AG04449 (cell line): Measurements from ENCODE around the gene TMEM82.

Source experiments
- CTCF ChIA-PET: fragments of 350-600 bp; formaldehyde crosslinking; extraction: SDS; loops from one replicate; lab custom pipeline; 2021; ENCODE audit warnings: antibody characterized with exemption; lab: Yijun Ruan, JAX
- POLR2A ChIA-PET: fragments of 400-600, 350-600 bp; formaldehyde crosslinking; extraction: SDS; loops from one replicate; lab custom pipeline; 2020; ENCODE audit warnings: antibody characterized with exemption, inconsistent platforms; lab: Yijun Ruan, JAX
- DNase-seq: peaks from one replicate; pipeline ENCODE4 v3.0.0-alpha.2; 2010; ENCODE audit warnings: low read depth, low spot score
- H3K4me3 ChIP-seq: 2 replicates; pipeline ENCODE4 v1.5.1; 2011; ENCODE audit warnings: low read depth, mild to moderate bottlenecking, control low read depth, low read length
- TF ChIP-seq, protein P1 (sequence below): IDR thresholded peaks from one replicate; pipeline ENCODE4 v1.5.1; 2011; ENCODE audit warnings: mild to moderate bottlenecking, moderate library complexity, low read length, control low read depth, inconsistent platforms; ENCODE audit not compliant: insufficient read depth; ENCODE audit errors: missing control alignments

TMEM82 gene

DNA sequence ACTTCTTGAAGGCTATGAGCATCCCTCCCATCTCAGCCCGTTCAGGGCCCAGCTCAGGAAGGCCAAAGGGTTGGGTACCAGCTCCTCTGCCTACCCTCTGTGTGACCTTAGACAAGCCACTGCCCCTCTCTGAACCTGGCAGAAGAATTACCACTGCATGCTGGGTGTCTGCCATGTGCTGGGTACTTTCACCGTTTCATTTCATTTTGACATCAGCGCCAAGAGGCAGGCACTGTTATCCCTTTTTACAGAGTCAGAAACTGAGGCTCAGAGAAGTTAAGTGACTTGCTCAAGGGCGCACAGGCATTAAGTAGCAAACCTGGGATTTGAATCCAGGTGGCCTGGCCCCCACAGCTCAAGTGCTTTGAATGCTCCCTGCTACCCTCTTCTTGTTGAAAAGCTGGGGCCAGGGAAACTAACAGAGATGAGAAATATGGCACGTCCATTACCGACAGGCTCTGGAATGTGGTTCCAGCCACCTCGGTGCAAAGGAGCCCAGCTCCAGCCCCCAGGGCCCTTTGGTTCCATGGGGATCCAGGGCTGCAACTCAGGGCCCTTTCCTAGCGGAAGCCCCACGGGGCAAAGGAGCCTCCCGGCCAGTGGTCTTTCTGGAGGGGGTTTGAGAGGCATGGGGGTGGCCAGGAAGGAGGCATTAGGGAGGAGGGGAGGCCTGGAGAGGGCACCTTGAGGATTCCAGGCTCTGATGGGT, 6.5 kb downstream of the TMEM82 start:
- no peak for DNase-seq
- no peak overlapping the region for H3K4me3 ChIP-seq
- ChIA-PET POLR2A (interaction anchor here (2.0 kb wide), 1 partner anchor 11 kb away, joined by 5 read pairs; no protein-coding TSS in a partner anchor), CTCF (interaction anchor here (0.6 to 2.3 kb wide), 5 partner anchors 9 to 155 kb away, joined by 3 to 7 read pairs (median 3); no protein-coding TSS in a partner anchor)
- TF ChIP-seq, protein P1, sequence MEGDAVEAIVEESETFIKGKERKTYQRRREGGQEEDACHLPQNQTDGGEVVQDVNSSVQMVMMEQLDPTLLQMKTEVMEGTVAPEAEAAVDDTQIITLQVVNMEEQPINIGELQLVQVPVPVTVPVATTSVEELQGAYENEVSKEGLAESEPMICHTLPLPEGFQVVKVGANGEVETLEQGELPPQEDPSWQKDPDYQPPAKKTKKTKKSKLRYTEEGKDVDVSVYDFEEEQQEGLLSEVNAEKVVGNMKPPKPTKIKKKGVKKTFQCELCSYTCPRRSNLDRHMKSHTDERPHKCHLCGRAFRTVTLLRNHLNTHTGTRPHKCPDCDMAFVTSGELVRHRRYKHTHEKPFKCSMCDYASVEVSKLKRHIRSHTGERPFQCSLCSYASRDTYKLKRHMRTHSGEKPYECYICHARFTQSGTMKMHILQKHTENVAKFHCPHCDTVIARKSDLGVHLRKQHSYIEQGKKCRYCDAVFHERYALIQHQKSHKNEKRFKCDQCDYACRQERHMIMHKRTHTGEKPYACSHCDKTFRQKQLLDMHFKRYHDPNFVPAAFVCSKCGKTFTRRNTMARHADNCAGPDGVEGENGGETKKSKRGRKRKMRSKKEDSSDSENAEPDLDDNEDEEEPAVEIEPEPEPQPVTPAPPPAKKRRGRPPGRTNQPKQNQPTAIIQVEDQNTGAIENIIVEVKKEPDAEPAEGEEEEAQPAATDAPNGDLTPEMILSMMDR, result no peak

DNA sequence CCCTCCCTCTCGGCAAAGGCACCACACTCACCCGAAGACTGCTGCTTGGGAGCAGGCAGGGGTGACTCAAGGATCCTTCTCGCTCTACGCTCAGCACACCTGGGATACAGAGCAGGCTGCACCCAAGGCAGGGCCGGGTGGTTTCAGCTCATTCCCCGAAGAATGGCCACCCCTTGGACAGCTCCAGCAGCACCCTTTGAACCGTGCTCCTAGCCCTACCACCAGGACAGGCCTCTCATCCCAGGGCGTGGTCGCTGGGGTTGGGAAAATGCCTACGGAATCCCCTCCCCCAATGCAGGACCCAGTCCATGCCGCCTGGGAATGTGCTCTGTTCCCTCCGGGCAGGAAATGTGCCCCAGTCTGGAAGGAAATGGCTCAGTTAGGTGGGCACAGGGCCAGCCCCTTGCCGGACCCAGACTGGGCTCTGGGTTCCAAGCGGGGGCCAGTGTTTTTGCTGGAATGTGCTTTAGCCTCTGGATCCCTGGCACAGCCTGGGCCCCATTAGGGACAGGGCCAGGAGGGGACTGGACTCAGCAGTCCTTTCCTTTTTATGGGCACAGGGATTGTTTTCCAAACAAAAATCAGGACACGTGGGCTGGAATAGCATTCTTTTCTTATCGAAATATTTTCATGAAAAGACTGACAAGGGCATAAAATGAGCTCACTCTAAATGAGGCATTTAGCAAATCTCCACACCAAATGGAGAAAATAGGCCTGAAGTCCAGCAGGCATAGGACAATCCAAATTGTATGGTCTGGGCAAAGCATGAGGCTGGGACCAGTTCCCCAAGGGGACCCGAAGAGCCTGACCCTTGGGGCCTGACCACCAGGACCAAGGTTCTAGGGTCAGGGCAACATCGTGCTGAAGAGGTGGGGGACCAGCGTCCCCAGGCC, 7.3 kb downstream of the TMEM82 start:
- ChIA-PET POLR2A (no interaction called here), CTCF (interaction anchor here (0.6 to 2.3 kb wide), 6 partner anchors 8 to 154 kb away, joined by 3 to 7 read pairs (median 3); no protein-coding TSS in a partner anchor)
- no peak overlapping the region for H3K4me3 ChIP-seq
- TF ChIP-seq, protein P1, result no peak
- no peak for DNase-seq

DNA sequence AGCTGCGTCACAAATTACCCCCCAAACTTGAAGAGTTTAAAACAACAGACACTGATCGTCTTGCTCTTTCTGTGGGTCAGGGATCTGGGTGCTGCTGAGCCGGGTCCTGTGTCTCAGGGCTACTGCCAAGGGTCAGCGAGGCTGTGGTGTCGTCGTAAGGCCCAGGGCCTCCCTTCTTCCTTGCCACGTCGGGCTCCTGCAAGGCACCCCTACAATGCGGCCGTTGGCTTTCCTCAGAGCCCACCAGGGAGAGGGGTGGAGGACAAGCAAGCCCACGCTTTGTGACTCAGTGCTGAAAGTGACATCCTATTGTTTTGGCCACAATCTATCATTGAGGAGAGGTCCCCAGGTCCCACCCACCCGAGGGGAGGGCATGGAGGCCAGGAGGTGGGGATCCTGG, 8.6 kb downstream of the TMEM82 start:
- no peak for DNase-seq
- POLR2A ChIA-PET, result no interaction called here
- CTCF ChIA-PET, result interaction anchor here (0.6 kb wide), 1 partner anchor 10 kb away, joined by 3 read pairs; no protein-coding TSS in a partner anchor
- TF ChIP-seq, protein P1, result no peak
- no peak overlapping the region for H3K4me3 ChIP-seq

DNA sequence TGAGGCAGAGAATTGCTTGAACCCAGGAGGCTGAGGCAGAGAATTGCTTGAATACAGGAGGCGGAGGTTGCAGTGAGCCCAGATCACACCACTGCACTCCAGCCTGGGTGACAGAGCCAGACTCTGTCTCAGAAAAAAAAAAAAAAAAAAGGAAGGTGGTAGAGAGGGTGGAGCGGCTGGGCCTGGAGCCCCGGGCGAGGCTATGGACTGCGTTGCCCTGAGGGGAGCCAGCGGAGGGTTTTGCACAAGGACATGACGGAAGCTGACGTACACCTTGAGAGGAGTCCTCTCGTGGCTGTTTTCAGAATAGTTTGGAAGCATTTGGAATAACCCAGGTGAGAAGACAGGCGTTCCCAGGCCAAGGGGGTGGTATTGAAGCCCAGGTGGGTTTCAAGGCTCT, 9.4 kb downstream of the TMEM82 start:
- TF ChIP-seq, protein P1, result no peak
- no peak for DNase-seq
- no peak overlapping the region for H3K4me3 ChIP-seq
- CTCF ChIA-PET, result interaction anchor here (0.6 kb wide), 1 partner anchor 10 kb away, joined by 3 read pairs; no protein-coding TSS in a partner anchor
- POLR2A ChIA-PET, result no interaction called here

DNA sequence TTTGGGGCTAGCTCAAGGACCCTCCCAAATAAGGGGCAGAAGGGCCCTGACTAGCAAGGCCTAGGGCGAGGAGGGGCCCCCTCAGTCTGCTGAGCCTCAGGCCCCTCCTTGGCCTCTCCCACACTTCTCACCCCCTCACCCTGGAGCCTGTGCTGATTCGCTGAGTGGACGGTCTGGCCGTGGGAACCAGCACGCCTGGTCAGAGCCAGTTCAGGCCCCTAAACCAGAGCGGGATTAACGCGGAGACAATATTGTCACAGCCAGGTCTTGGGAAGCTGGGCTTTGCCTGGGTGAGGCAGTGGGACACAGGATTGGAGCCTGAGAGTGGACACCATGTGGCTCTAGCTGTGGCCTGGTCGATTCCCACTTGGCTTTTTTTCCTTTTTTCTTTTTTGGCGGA, 11.5 kb downstream of the TMEM82 start:
- no peak overlapping the region for H3K4me3 ChIP-seq
- POLR2A ChIA-PET, result no interaction called here
- no peak for DNase-seq
- TF ChIP-seq, protein P1, result no peak
- CTCF ChIA-PET, result interaction anchor here (3.0 kb wide), 1 partner anchor 13 kb away, joined by 11 read pairs; no protein-coding TSS in a partner anchor
